Neural crest cell (in vitro differentiated cells): ENCODE measurements around the gene ANO9. TPM values are rescaled to one million over a fixed set of nuclear protein-coding genes. Genes with fewer than 3 reads are reported as not detected.
A peak's percentile ranks its signal among the peaks of the same experiment; 100 is the strongest.

Experiments
- DNase-seq: peaks from one replicate; pipeline ENCODE4 v3.0.0; 2021; ENCODE audit warnings: low read depth, mixed read lengths, low spot score
- H3K27ac Mint-ChIP-seq: one replicate; pipeline ENCODE4 v1.8.0; 2021; ENCODE audit warnings: mild to moderate bottlenecking, mixed read lengths; ENCODE audit not compliant: unreplicated experiment
- H3K27me3 Mint-ChIP-seq: 2 replicates; pipeline ENCODE4 v1.8.0; 2021; ENCODE audit warnings: low read depth, mild to moderate bottlenecking, mixed read lengths
- H3K36me3 Mint-ChIP-seq: 2 replicates; pipeline ENCODE4 v1.8.0; 2021; ENCODE audit warnings: low read depth, mild to moderate bottlenecking, mixed read lengths
- H3K4me1 Mint-ChIP-seq: 2 replicates; pipeline ENCODE4 v1.8.0; 2021; ENCODE audit warnings: mixed read lengths
- H3K4me3 Mint-ChIP-seq: one replicate; pipeline ENCODE4 v1.8.0; 2021; ENCODE audit warnings: mild to moderate bottlenecking, mixed read lengths
- H3K9me3 Mint-ChIP-seq: 2 replicates; pipeline ENCODE4 v1.8.0; 2021; ENCODE audit warnings: mixed read lengths
- CTCF ChIP-seq: fragments of 200-600 bp; sonication (generic); conservative IDR thresholded peaks from 2 replicates; pipeline ENCODE4 v1.5.0; 2021; ENCODE audit warnings: antibody characterized with exemption, mild to moderate bottlenecking
- total RNA-seq: library from RNA; stranded (reverse); gene quantifications from 2 replicates; pipeline ENCODE4 v1.2.1, GENCODE V29; 2021

The ANO9 gene
- total RNA-seq, 1 donor from 2014 or later = not detected

- peak; percentile 14 for TF ChIP-seq CTCF
- Mint-ChIP-seq H3K36me3 (peaks cover 8% of the 10 kb centered on the region), H3K9me3 (peaks cover 2% of the 10 kb centered on the region), H3K4me1 (peaks cover 48% of the 10 kb centered on the region), H3K27me3 (peaks cover 15% of the 10 kb centered on the region), H3K27ac (peak overlapping the region; percentile 94), H3K4me3 (peak overlapping the region; percentile 92)
- no peak for DNase-seq
These were observed 71.5 kb downstream of the ANO9 start for GRCh38 chr11:370070-370941.

- peaks cover 2% of the 10 kb centered on the region for H3K9me3 Mint-ChIP-seq
- H3K27ac Mint-ChIP-seq = peak within 1 kb of the TSS; percentile 94
- no peak for DNase-seq
- H3K4me1 Mint-ChIP-seq = peaks cover 48% of the 10 kb centered on the region
- H3K4me3 Mint-ChIP-seq = peak within 1 kb of the TSS; percentile 92
- peaks cover 8% of the 10 kb centered on the region for H3K36me3 Mint-ChIP-seq
- peaks cover 15% of the 10 kb centered on the region for H3K27me3 Mint-ChIP-seq
- no peak for TF ChIP-seq CTCF
These were observed 72.3 kb downstream of the ANO9 start, which contains the start of gene B4GALNT4 for GRCh38 chr11:369336-370018. Gene B4GALNT4 (plus strand): TSS chr11:369499. CDS start chr11:369804, 305 bp downstream.

GRCh38 chr11:368414-369335 lies 73.1 kb downstream of the ANO9 start:
- Mint-ChIP-seq H3K27ac (peak overlapping the region; percentile 92), H3K9me3 (no peaks in the 10 kb centered on the region), H3K4me3 (peak overlapping the region; percentile 91), H3K36me3 (peaks cover 2% of the 10 kb centered on the region), H3K4me1 (peaks cover 41% of the 10 kb centered on the region), H3K27me3 (peaks cover 11% of the 10 kb centered on the region)
- no peak for DNase-seq
- TF ChIP-seq CTCF = no peak

GRCh38 chr11:367956-368413 lies 73.8 kb downstream of the ANO9 start:
- H3K4me3 Mint-ChIP-seq = peak overlapping the region; percentile 91
- DNase-seq = no peak
- H3K36me3 Mint-ChIP-seq = no peaks in the 10 kb centered on the region
- peaks cover 38% of the 10 kb centered on the region for H3K4me1 Mint-ChIP-seq
- TF ChIP-seq CTCF = no peak
- peaks cover 11% of the 10 kb centered on the region for H3K27me3 Mint-ChIP-seq
- H3K9me3 Mint-ChIP-seq = no peaks in the 10 kb centered on the region
- H3K27ac Mint-ChIP-seq = no peak overlapping the region

Other genes with a start within 250 kb of the ANO9 start
- gene SCGB1C1, start 248.9 kb downstream of the ANO9 start, total RNA-seq = not detected in 2 replicates
- gene BET1L, start 234.6 kb downstream of the ANO9 start, total RNA-seq = 41.3 and 44.3 TPM in 2 replicates
- 115 and 122 TPM in 2 replicates for gene RIC8A, start 234.3 kb downstream of the ANO9 start, total RNA-seq
- gene SIRT3, start 205.7 kb downstream of the ANO9 start, total RNA-seq = 23.3 and 24.0 TPM in 2 replicates
- gene PSMD13, start 205.0 kb downstream of the ANO9 start, total RNA-seq = 136 and 146 TPM in 2 replicates
- gene NLRP6, start 163.6 kb downstream of the ANO9 start, total RNA-seq = not detected in 2 replicates
- gene PGGHG, start 152.9 kb downstream of the ANO9 start, total RNA-seq = 23.2 and 25.1 TPM in 2 replicates
- not detected in 2 replicates for gene IFITM5, start 142.5 kb downstream of the ANO9 start, total RNA-seq
- gene IFITM2, start 134.2 kb downstream of the ANO9 start, total RNA-seq = 55.0 and 67.2 TPM in 2 replicates
- 2.0 and 2.3 TPM in 2 replicates for gene IFITM1, start 128.0 kb downstream of the ANO9 start, total RNA-seq
- 156 and 165 TPM in 2 replicates for gene IFITM3, start 121.2 kb downstream of the ANO9 start, total RNA-seq
- gene B4GALNT4, start 72.5 kb downstream of the ANO9 start, total RNA-seq = 179 and 201 TPM in 2 replicates
- 0.42 and 1.7 TPM in 2 replicates for gene PKP3, start 47.8 kb downstream of the ANO9 start, total RNA-seq
- 14.5 and 15.9 TPM in 2 replicates for gene SIGIRR, start 27.0 kb downstream of the ANO9 start, total RNA-seq
- 51.2 and 52.4 TPM in 2 replicates for gene PTDSS2, start 8.3 kb upstream of the ANO9 start, total RNA-seq
- gene RNH1, start 65.2 kb upstream of the ANO9 start, total RNA-seq = 69.2 and 71.1 TPM in 2 replicates
- gene HRAS, start 93.6 kb upstream of the ANO9 start, total RNA-seq = 90.6 and 93.5 TPM in 2 replicates
- gene LRRC56, start 95.5 kb upstream of the ANO9 start, total RNA-seq = 2.1 and 2.4 TPM in 2 replicates
- gene LMNTD2, start 118.7 kb upstream of the ANO9 start, total RNA-seq = 1.8 and 2.2 TPM in 2 replicates
- gene RASSF7, start 119.0 kb upstream of the ANO9 start, total RNA-seq = 7.3 and 7.4 TPM in 2 replicates
- 52.3 TPM in 2 replicates for gene PHRF1, start 134.5 kb upstream of the ANO9 start, total RNA-seq
- 10.2 and 11.4 TPM in 2 replicates for gene IRF7, start 173.9 kb upstream of the ANO9 start, total RNA-seq
- gene CDHR5, start 182.9 kb upstream of the ANO9 start, total RNA-seq = not detected in 2 replicates
- gene SCT, start 185.2 kb upstream of the ANO9 start, total RNA-seq = not detected in 2 replicates
- 0.30 and 0.63 TPM in 2 replicates for gene DRD4, start 195.3 kb upstream of the ANO9 start, total RNA-seq